HepG2 (cell line): ENCODE results near the gene PCDHA9. TPM values are rescaled to one million over a fixed set of nuclear protein-coding genes. Genes with fewer than 3 reads are reported as not detected.

Source experiments
- ATAC-seq: fragments of 200-7000 bp; cut with Tn5 transposase; 3 replicates; pipeline ENCODE4 v1.9.1; 2020; ENCODE audit warnings: mild to moderate bottlenecking, moderate library complexity
- BruUV-seq: library from RNA; stranded (reverse); fragments of 400-500 nt; replicated peaks from 2 replicates; lab custom pipeline; 2021; lab: Mats Ljungman, UMichigan
- CTCF ChIA-PET: fragments of 300-600 bp; formaldehyde crosslinking; extraction: SDS; loops from one replicate; lab custom pipeline; 2021; ENCODE audit warnings: low total read pairs, inconsistent platforms, low intra/inter-chr PET ratio; lab: Yijun Ruan, JAX
- POLR2A ChIA-PET: fragments of 350-600 bp; sonication (Branson Sonifier 250); formaldehyde crosslinking; loops from one replicate; lab custom pipeline; 2020; ENCODE audit warnings: antibody characterized with exemption, inconsistent platforms; lab: Yijun Ruan, JAX
- DNase-seq: peaks from one replicate; pipeline ENCODE4 v3.0.0-alpha.2; 2015; ENCODE audit warnings: low spot score
- FAIRE-seq: peaks from 3 replicates; lab custom pipeline; 2011; peaks lifted over from hg19 to GRCh38; lab: Jason Lieb, UNC
- H2AFZ ChIP-seq: one replicate; pipeline ENCODE4 v1.6.1; 2011; ENCODE audit warnings: low read length, inconsistent platforms
- H3K27ac ChIP-seq: fragments of 300-600 bp; 3 replicates; pipeline ENCODE4 v1.8.0; 2011; ENCODE audit warnings: mixed run types, mild to moderate bottlenecking, mixed read lengths, low read length, inconsistent platforms; ENCODE audit not compliant: insufficient read depth; ENCODE audit errors: extremely low read length
- H3K27me3 ChIP-seq, 2 experiments: fragments of 200-600 bp in 1 of 2; 2 replicates in 1 of 2; 3 replicates in 1 of 2; pipeline versions ENCODE4 v1.6.0 to v1.8.0; 2011; ENCODE audit warnings: low read length in 2 of 2, mild to moderate bottlenecking in 2 of 2, moderate library complexity in 2 of 2, inconsistent platforms in 1 of 2; ENCODE audit not compliant: insufficient read depth in 2 of 2, control insufficient read depth in 1 of 2
- H3K36me3 ChIP-seq, 2 experiments: fragments of 200-600 bp in 1 of 2; replicated peaks in 1 of 2; 2 replicates in 1 of 2; 3 replicates in 1 of 2; pipeline versions ENCODE4 v1.5.1 to v1.8.0; 2011; ENCODE audit warnings: low read length in 2 of 2, inconsistent platforms in 1 of 2; ENCODE audit not compliant: insufficient read depth in 2 of 2, control insufficient read depth in 1 of 2
- H3K4me1 ChIP-seq: 2 replicates; pipeline ENCODE4 v1.5.1; 2012; ENCODE audit warnings: low read length, inconsistent platforms; ENCODE audit not compliant: insufficient read depth
- H3K4me2 ChIP-seq: 2 replicates; pipeline ENCODE4 v1.6.0; 2011; ENCODE audit warnings: low read depth, low read length, inconsistent platforms
- H3K4me3 ChIP-seq, 3 experiments: fragments of 200-600 bp in 1 of 3; sonication (generic), shearing (Covaris generic) in 1 of 3; replicated peaks in 1 of 3; 2 replicates each; pipeline ENCODE4 v1.5.1; 2011 to 2016; ENCODE audit warnings: low read length in 3 of 3, inconsistent platforms in 2 of 3, low read depth in 2 of 3, mild to moderate bottlenecking in 2 of 3, control low read depth in 1 of 3, mixed read lengths in 1 of 3; ENCODE audit not compliant: insufficient read depth in 1 of 3
- H3K79me2 ChIP-seq: one replicate; pipeline ENCODE4 v1.6.1; 2011; ENCODE audit warnings: low read length, inconsistent platforms; ENCODE audit not compliant: insufficient read depth
- H3K9ac ChIP-seq: 2 replicates; pipeline ENCODE4 v1.6.0; 2011; ENCODE audit warnings: mild to moderate bottlenecking, low read depth, low read length, inconsistent platforms; ENCODE audit not compliant: insufficient read depth
- H3K9me3 ChIP-seq: 2 replicates; pipeline ENCODE4 v1.5.1; 2012; ENCODE audit warnings: mild to moderate bottlenecking, low read length
- H4K20me1 ChIP-seq: 2 replicates; pipeline ENCODE4 v1.6.0; 2011; ENCODE audit warnings: inconsistent platforms, mild to moderate bottlenecking, low read length, moderate library complexity; ENCODE audit not compliant: insufficient read depth
- CBX1 ChIP-seq: IDR thresholded peaks from one replicate; pipeline ENCODE4 v1.6.1; 2016; ENCODE audit warnings: antibody characterized with exemption, low read depth
- CREB3 ChIP-seq: sonication (generic); formaldehyde crosslinking; IDR thresholded peaks from 2 replicates; pipeline ENCODE4 v1.5.0; 2020; ENCODE audit warnings: missing genetic modification reagents
- CREM ChIP-seq, 2 experiments: sonication (generic) in 1 of 2; formaldehyde crosslinking in 1 of 2; IDR thresholded peaks; 2 replicates each; pipeline versions ENCODE4 v1.4.0 to v1.6.1; 2016 to 2020; ENCODE audit warnings: antibody characterized with exemption in 1 of 2, mild to moderate bottlenecking in 1 of 2, missing genetic modification reagents in 1 of 2
- ETV6 ChIP-seq: sonication (generic); formaldehyde crosslinking; conservative IDR thresholded peaks from 2 replicates; pipeline ENCODE4 v1.4.0; 2020; ENCODE audit warnings: missing genetic modification reagents
- JUNB ChIP-seq: sonication (generic); formaldehyde crosslinking; IDR thresholded peaks from 2 replicates; pipeline ENCODE4 v1.8.0; 2022; ENCODE audit warnings: missing genetic modification reagents, mild to moderate bottlenecking, borderline replicate concordance
- MED13 ChIP-seq: sonication (generic); formaldehyde crosslinking; IDR thresholded peaks from 2 replicates; pipeline ENCODE4 v1.5.0; 2020; ENCODE audit warnings: missing genetic modification reagents
- MIER2 ChIP-seq: IDR thresholded peaks from 2 replicates; pipeline ENCODE4 v1.6.1; 2016; ENCODE audit warnings: missing biosample characterization, missing genetic modification reagents
- MZF1 ChIP-seq: sonication (generic); formaldehyde crosslinking; IDR thresholded peaks from 2 replicates; pipeline ENCODE4 v1.8.1; 2023; ENCODE audit warnings: mild to moderate bottlenecking, missing genetic modification reagents, borderline replicate concordance
- NR2F2 ChIP-seq: IDR thresholded peaks from 2 replicates; pipeline ENCODE4 v1.6.1; 2012; ENCODE audit warnings: low read depth, inconsistent platforms, borderline replicate concordance
- PITX1 ChIP-seq: sonication (generic); formaldehyde crosslinking; IDR thresholded peaks from 2 replicates; pipeline ENCODE4 v1.5.1; 2020; ENCODE audit warnings: mild to moderate bottlenecking, missing genetic modification reagents
- TEAD3 ChIP-seq: optimal IDR thresholded peaks from 2 replicates; pipeline ENCODE3; 2016; ENCODE audit warnings: borderline replicate concordance
- ZNF451 ChIP-seq: sonication (generic); formaldehyde crosslinking; IDR thresholded peaks from 2 replicates; pipeline ENCODE4 v1.5.0; 2020; ENCODE audit warnings: mild to moderate bottlenecking, missing genetic modification reagents
- ZNF552 ChIP-seq: sonication (generic); formaldehyde crosslinking; IDR thresholded peaks from 2 replicates; pipeline ENCODE4 v1.9.0; 2022; ENCODE audit warnings: missing genetic modification reagents, mild to moderate bottlenecking, borderline replicate concordance
- ZNF788 ChIP-seq: sonication (generic); formaldehyde crosslinking; IDR thresholded peaks from 2 replicates; pipeline ENCODE4 v1.5.0; 2020; ENCODE audit warnings: mild to moderate bottlenecking, missing genetic modification reagents, borderline replicate concordance
- ZNF83 ChIP-seq: sonication (generic); formaldehyde crosslinking; IDR thresholded peaks from 2 replicates; pipeline ENCODE4 v1.4.0; 2020; ENCODE audit warnings: missing genetic modification reagents, mild to moderate bottlenecking, borderline replicate concordance
- WGBS: methylation state at CpG from one replicate; pipeline ENCODE4 v1.1.6; 2017; ENCODE audit warnings: low lambda C conversion rate; 5-methylcytosine and 5-hydroxymethylcytosine counted together
- in situ Hi-C: cut with HindIII; loops from 2 replicates; pipeline ENCODE4 v1.10.0; 2017; ENCODE audit warnings: low pct_unique_long_range_greater_than_20kb; ENCODE audit not compliant: extremely low pct_ligation_motif_present
- intact Hi-C: fragments of 100-400 bp; cut with micrococcal nuclease; formaldehyde crosslinking; loops from one replicate; pipeline ENCODE4 v1.10.0; 2022; ENCODE audit not compliant: unreplicated experiment
- polyA plus RNA-seq, 8 experiments: library from polyadenylated mRNA; depleted of rRNA in 3 of 8; stranded (reverse) in 7 of 8; unstranded in 1 of 8; fragments of >200 nt; fragmentation: Illumina TruSeq in 4 of 8; extraction: Trizol in 4 of 8; gene quantifications; 2 replicates each; pipeline versions ENCODE4 v1.2.1 to v1.2.3, GENCODE V29; 2011 to 2016; ENCODE audit warnings: low read depth in 4 of 8, missing spikeins in 1 of 8, mixed read lengths in 1 of 8; ENCODE audit not compliant: insufficient read depth in 1 of 8
- total RNA-seq, 5 experiments: library from RNA; depleted of rRNA; stranded (reverse); fragments of >200 nt; fragmentation: Illumina TruSeq; extraction: Trizol; gene quantifications; 2 replicates each; pipeline ENCODE4 v1.2.3, GENCODE V29; 2016; ENCODE audit warnings: low read depth in 1 of 5
- TF ChIP-seq, protein P1 (sequence below): sonication (generic); formaldehyde crosslinking; IDR thresholded peaks from 2 replicates; pipeline ENCODE4 v1.8.0; 2022; ENCODE audit warnings: low read depth, missing genetic modification reagents

PCDHA9 gene
- total and polyA plus RNA-seq, 2 of the 13 experiments (the other 11 are each of a cell fraction or from before 2014, with no cell fraction given), result 0.03 TPM; not detected in 1

GRCh38 chr5:140869555-140869886 is 21.3 kb downstream of the PCDHA9 start:
- no peaks in the 10 kb centered on the region for H3K4me1 ChIP-seq
- no peak overlapping the region for H3K27ac ChIP-seq
- H2AFZ ChIP-seq, result no peak overlapping the region
- ATAC-seq (no peak), DNase-seq (no peak), FAIRE-seq (no peak)
- H4K20me1 ChIP-seq, result no peaks in the 10 kb centered on the region
- intact Hi-C loops, result loop anchor here (2.0 kb wide), 1 partner anchor 29 kb away; the partner anchor contains the start of gene PCDHA8
- no peaks in the 10 kb centered on the region for H3K27me3 ChIP-seq
- ChIA-PET POLR2A (no interaction called here), CTCF (interaction anchor here (2.6 kb wide), 1 partner anchor 171 kb away, joined by 34 read pairs; no protein-coding TSS in a partner anchor)
- H3K9me3 ChIP-seq, result no peaks in the 10 kb centered on the region
- no peak overlapping the region for H3K9ac ChIP-seq
- in situ Hi-C loops, result loop anchor here (5.0 kb wide), 1 partner anchor 173 kb away; no protein-coding TSS in a partner anchor
- no peaks in the 10 kb centered on the region for H3K36me3 ChIP-seq
- BruUV-seq, result no TSS peak
- WGBS, result 68% methylated on average over 5 of the region's 5 CpGs
- no peak overlapping the region for H3K4me2 ChIP-seq
- TF ChIP-seq NR2F2 (no peak), TEAD3 (CRISPR knock-in tag) (peak; percentile 21), JUNB (CRISPR knock-in tag) (no peak), MIER2 (CRISPR knock-in tag) (0 out of 2 replicates have a peak, but pooled peaks have one; percentile 31)
- H3K79me2 ChIP-seq, result no peaks in the 10 kb centered on the region
- 0 out of 6 replicates have a peak overlapping the region, but pooled peaks of 1 of the 3 experiments have one; percentile 28 for H3K4me3 ChIP-seq

DNA sequence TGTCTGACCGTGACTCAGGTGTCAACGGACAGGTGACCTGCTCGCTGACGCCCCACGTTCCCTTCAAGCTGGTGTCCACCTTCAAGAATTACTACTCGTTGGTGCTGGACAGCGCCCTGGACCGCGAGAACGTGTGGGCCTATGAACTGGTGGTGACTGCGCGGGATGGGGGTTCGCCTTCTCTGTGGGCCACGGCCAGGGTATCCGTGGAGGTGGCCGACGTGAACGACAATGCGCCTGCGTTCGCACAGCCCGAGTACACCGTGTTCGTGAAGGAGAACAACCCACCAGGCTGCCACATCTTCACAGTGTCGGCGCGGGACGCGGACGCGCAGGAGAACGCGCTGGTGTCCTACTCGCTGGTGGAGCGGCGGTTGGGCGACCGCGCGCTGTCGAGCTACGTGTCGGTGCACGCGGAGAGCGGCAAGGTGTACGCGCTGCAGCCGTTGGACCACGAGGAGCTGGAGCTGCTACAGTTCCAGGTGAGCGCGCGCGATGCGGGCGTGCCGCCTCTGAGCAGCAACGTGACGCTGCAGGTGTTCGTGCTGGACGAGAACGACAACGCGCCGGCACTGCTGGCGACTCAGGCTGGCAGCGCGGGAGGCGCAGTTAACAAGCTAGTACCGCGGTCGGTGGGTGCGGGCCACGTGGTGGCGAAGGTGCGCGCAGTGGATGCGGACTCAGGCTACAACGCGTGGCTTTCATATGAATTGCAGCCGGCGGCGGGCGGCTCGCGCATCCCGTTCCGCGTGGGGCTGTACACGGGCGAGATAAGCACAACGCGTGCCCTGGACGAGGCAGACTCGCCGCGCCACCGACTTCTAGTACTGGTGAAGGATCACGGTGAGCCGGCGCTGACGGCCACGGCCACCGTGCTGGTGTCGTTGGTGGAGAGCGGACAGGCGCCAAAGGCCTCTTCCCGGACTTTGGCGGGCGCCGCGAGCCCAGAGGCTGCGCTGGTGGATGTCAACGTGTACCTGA is 22.3 kb downstream of the PCDHA9 start:
- no TSS peak for BruUV-seq
- no peak overlapping the region for H3K9ac ChIP-seq
- in situ Hi-C loops (no loop called here), intact Hi-C loops (no loop called here)
- DNase-seq (no peak), FAIRE-seq (no peak), ATAC-seq (no peak)
- ChIA-PET CTCF (interaction anchor here (2.6 kb wide), 1 partner anchor 170 kb away, joined by 34 read pairs; no protein-coding TSS in a partner anchor), POLR2A (no interaction called here)
- no peaks in the 10 kb centered on the region for H4K20me1 ChIP-seq
- H3K9me3 ChIP-seq, result no peaks in the 10 kb centered on the region
- H2AFZ ChIP-seq, result no peak overlapping the region
- no peak overlapping the region for H3K4me2 ChIP-seq
- no peak overlapping the region for H3K27ac ChIP-seq
- H3K36me3 ChIP-seq, result no peaks in the 10 kb centered on the region
- no peaks in the 10 kb centered on the region for H3K79me2 ChIP-seq
- no peaks in the 10 kb centered on the region for H3K4me1 ChIP-seq
- H3K27me3 ChIP-seq, result no peaks in the 10 kb centered on the region
- H3K4me3 ChIP-seq, result no peak overlapping the region
- WGBS, result 92% methylated on average over 103 of the region's 114 CpGs
- TF ChIP-seq PITX1 (CRISPR knock-in tag) (no peak), ZNF788 (CRISPR knock-in tag) (no peak), ETV6 (CRISPR knock-in tag) (no peak), ZNF83 (CRISPR knock-in tag) (no peak), CREB3 (CRISPR knock-in tag) (no peak), MZF1 (CRISPR knock-in tag) (no peak), CREM (IDR thresholded peaks at IDR 0.05) (no peak), CREM (CRISPR knock-in tag; IDR thresholded peaks at IDR 0.05) (no peak), ZNF451 (CRISPR knock-in tag) (no peak), MED13 (CRISPR knock-in tag) (no peak), CBX1 (no peak), ZNF552 (CRISPR knock-in tag) (no peak)
- TF ChIP-seq, protein P1, sequence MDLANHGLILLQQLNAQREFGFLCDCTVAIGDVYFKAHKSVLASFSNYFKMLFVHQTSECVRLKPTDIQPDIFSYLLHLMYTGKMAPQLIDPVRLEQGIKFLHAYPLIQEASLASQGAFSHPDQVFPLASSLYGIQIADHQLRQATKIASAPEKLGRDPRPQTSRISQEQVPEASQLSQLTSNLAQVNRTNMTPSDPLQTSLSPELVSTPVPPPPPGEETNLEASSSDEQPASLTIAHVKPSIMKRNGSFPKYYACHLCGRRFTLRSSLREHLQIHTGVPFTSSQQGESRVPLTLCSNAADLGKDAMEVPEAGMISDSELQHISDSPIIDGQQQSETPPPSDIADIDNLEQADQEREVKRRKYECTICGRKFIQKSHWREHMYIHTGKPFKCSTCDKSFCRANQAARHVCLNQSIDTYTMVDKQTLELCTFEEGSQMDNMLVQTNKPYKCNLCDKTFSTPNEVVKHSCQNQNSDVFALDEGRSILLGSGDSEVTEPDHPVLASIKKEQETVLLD, result no peak
